Renal pelvis (tissue), 12 donors: ENCODE results near the gene RNF115. TPM values are rescaled to one million over a fixed set of nuclear protein-coding genes. Genes with fewer than 3 reads are reported as not detected.

Experiments
- DNase-seq: peaks from one replicate; pipeline ENCODE4 v3.0.0-alpha.2; 2013
- long read RNA-seq, 16 experiments: transcript quantifications; one replicate each; lab custom pipeline, GENCODE V29; 2026
- polyA plus RNA-seq, 3 donors: library from polyadenylated mRNA; unstranded; fragments of 120-200 nt; gene quantifications; one replicate each; pipeline ENCODE4 v1.2.1, GENCODE V29; 2013; ENCODE audit not compliant: insufficient read length in 3 of 3

Gene RNF115
- 10 to 100 TPM; 12.4 to 21.9 (median 20.7) TPM for polyA plus RNA-seq
- long read RNA-seq, donor 1, full-length matches to known transcripts, result 6 of 6 reads
- long read RNA-seq, donor 1, partial matches to known transcripts, result 0 of 6 reads
- long read RNA-seq, donor 1, other reads (novel, unspliced or antisense), result 0 of 6 reads
- long read RNA-seq, donor 2, full-length matches to known transcripts, result 6 of 6 reads
- long read RNA-seq, donor 2, partial matches to known transcripts, result 0 of 6 reads
- long read RNA-seq, donor 2, other reads (novel, unspliced or antisense), result 0 of 6 reads
- long read RNA-seq, donor 3, full-length matches to known transcripts, result 9 of 36 reads
- long read RNA-seq, donor 3, partial matches to known transcripts, result 20 of 36 reads
- long read RNA-seq, donor 3, other reads (novel, unspliced or antisense), result 7 of 36 reads
- long read RNA-seq, donor 4, full-length matches to known transcripts, result 13 of 13 reads
- long read RNA-seq, donor 4, partial matches to known transcripts, result 0 of 13 reads
- long read RNA-seq, donor 4, other reads (novel, unspliced or antisense), result 0 of 13 reads
- long read RNA-seq, donor 5, full-length matches to known transcripts, result 3 of 3 reads
- long read RNA-seq, donor 5, partial matches to known transcripts, result 0 of 3 reads
- long read RNA-seq, donor 5, other reads (novel, unspliced or antisense), result 0 of 3 reads
- long read RNA-seq, donor 6, full-length matches to known transcripts, result 8 of 8 reads
- long read RNA-seq, donor 6, partial matches to known transcripts, result 0 of 8 reads
- long read RNA-seq, donor 6, other reads (novel, unspliced or antisense), result 0 of 8 reads
- long read RNA-seq, donor 7, full-length matches to known transcripts, result 6 of 6 reads
- long read RNA-seq, donor 7, partial matches to known transcripts, result 0 of 6 reads
- long read RNA-seq, donor 7, other reads (novel, unspliced or antisense), result 0 of 6 reads
- long read RNA-seq, donor 8, full-length matches to known transcripts, result 4 of 4 reads
- long read RNA-seq, donor 8, partial matches to known transcripts, result 0 of 4 reads
- long read RNA-seq, donor 8, other reads (novel, unspliced or antisense), result 0 of 4 reads
- long read RNA-seq, donor 9, full-length matches to known transcripts, result 11 of 11 reads
- long read RNA-seq, donor 9, partial matches to known transcripts, result 0 of 11 reads
- long read RNA-seq, donor 9, other reads (novel, unspliced or antisense), result 0 of 11 reads
- long read RNA-seq, donor 10, full-length matches to known transcripts, result 6 of 29 reads
- long read RNA-seq, donor 10, partial matches to known transcripts, result 16 of 29 reads
- long read RNA-seq, donor 10, other reads (novel, unspliced or antisense), result 7 of 29 reads
- long read RNA-seq, donor 11, full-length matches to known transcripts, result 4 of 13 reads
- long read RNA-seq, donor 11, partial matches to known transcripts, result 9 of 13 reads
- long read RNA-seq, donor 11, other reads (novel, unspliced or antisense), result 0 of 13 reads
- long read RNA-seq, donor 12, full-length matches to known transcripts, result 10 of 10 reads
- long read RNA-seq, donor 12, partial matches to known transcripts, result 0 of 10 reads
- long read RNA-seq, donor 12, other reads (novel, unspliced or antisense), result 0 of 10 reads
- long read RNA-seq, donor 13, full-length matches to known transcripts, result 3 of 8 reads
- long read RNA-seq, donor 13, partial matches to known transcripts, result 5 of 8 reads
- long read RNA-seq, donor 13, other reads (novel, unspliced or antisense), result 0 of 8 reads
- long read RNA-seq, donor 14, result 0 reads
- long read RNA-seq, donor 15, full-length matches to known transcripts, result 18 of 18 reads
- long read RNA-seq, donor 15, partial matches to known transcripts, result 0 of 18 reads
- long read RNA-seq, donor 15, other reads (novel, unspliced or antisense), result 0 of 18 reads
- long read RNA-seq, donor 16, full-length matches to known transcripts, result 9 of 29 reads
- long read RNA-seq, donor 16, partial matches to known transcripts, result 20 of 29 reads
- long read RNA-seq, donor 16, other reads (novel, unspliced or antisense), result 0 of 29 reads

GRCh38 chr1:145823565-145824498 lies at the start of gene RNF115, which contains the start of gene POLR3C:
RNF115 (minus strand) TSS chr1:145824095; CDS start chr1:145823873, 222 bp downstream.
POLR3C (plus strand) TSS chr1:145824200; CDS start chr1:145825777, 1,577 bp downstream.
- peak; percentile 92 for DNase-seq

- peak; percentile 42 for DNase-seq
These were observed 48.4 kb upstream of the RNF115 start for GRCh38 chr1:145871994-145872924.

GRCh38 chr1:145868232-145868631 lies 44.3 kb upstream of the RNF115 start:
- no peak for DNase-seq

DNA sequence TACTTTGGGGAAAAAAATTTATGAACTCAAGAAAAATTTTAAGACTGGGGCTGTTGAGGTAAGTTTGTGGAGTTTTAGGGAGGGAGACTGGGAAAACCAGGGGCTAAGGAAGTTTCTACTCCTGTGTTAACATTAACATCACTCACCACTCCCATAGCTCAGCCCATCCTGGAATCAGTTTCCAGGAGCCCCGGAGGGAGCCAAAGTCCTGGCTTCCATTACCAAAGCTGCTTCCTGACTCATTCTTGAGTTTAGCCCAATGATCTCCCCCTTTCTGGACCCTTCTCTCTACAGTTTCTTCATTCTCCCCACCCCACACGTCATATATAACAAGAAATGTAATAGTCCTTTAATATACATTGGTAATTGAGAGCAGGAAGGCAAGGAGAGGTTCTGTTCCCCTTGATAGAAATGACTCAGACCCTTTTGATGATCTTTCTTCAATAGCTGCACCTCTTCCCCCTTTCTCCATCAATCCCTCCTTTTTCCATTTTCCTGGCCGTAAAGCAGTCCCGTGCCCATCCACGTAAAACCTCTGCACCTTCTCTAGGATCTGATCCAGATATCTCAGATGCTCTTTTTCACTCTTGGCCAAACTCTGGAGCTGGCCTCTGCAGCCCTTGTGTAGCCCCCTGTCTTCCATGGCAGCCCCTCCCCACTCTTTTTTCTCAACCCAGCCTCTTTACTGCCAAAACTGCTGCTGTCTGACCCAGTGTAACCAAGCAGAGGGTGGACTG lies 39.6 kb upstream of the RNF115 start:
- DNase-seq, result no peak

GRCh38 chr1:145859491-145860023 lies 35.7 kb upstream of the RNF115 start:
- peak; percentile 92 for DNase-seq

DNA sequence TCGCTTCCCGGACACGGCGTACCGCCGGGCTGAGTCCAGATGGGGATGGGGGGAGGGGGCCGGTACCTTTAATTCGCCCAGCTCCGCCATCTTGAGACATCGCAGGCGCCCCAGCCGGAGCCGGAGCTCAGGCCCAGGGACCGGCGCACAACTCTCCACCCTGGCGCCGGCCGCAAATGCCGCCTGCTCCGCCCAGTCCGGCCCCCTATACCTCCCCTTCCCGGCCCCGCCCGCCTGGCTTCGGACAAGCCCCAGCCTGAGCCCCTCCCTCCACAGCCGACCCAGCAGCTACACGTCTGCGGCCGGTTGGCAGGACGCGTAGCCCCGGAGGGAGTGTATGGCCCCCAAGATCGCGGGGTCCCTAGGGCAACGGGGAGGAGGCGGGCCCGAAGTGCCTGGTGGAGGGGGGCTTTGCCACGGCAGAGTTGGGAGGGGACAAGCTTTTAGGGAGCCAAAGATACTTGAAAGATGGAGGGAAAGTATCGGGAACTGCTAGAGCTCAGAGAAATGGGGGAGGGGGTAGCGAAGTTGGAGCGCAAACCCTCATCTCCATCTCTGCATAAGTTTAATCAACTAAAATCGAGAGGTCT lies 35.1 kb upstream of the RNF115 start, which contains the start of gene PIAS3:
Gene PIAS3, minus strand, starts transcription at position 181 of the 590 bp plus-strand sequence. Its CDS starts 91 bp downstream, at position 90.
- DNase-seq, result peak; percentile 94

GRCh38 chr1:145858238-145858900 lies 34.5 kb upstream of the RNF115 start:
- no peak for DNase-seq

- no peak for DNase-seq
These were observed 33.3 kb upstream of the RNF115 start for GRCh38 chr1:145857170-145857569.

DNA sequence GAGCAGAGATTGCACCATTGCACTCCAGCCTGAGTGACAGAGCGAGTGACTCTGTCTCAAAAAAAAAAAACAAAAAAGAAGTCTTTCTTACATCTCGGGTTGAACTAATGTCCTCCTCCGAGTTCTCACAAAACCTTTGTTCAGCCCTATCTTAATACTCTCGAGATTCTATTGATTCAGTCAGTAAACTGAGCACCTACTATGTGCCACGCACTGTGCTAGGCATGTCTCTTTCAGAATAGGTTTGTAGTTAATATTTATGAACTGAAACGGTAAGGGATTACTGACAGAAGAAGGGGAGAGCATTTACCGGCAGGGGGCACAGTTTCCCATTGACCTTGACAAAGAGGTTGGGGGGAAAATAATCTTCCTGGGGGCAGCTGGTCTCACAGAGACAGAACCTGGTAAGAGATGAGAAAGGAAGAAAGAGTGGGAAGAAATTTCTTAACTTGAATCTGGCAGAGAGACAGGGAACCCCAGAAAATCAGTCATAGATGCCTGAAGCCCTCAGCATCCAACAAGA lies 31.6 kb upstream of the RNF115 start:
- DNase-seq, result no peak

GRCh38 chr1:145849356-145850160 lies 25.7 kb upstream of the RNF115 start:
- DNase-seq, result no peak

GRCh38 chr1:145847827-145848226 lies 23.9 kb upstream of the RNF115 start:
- DNase-seq, result no peak

DNA sequence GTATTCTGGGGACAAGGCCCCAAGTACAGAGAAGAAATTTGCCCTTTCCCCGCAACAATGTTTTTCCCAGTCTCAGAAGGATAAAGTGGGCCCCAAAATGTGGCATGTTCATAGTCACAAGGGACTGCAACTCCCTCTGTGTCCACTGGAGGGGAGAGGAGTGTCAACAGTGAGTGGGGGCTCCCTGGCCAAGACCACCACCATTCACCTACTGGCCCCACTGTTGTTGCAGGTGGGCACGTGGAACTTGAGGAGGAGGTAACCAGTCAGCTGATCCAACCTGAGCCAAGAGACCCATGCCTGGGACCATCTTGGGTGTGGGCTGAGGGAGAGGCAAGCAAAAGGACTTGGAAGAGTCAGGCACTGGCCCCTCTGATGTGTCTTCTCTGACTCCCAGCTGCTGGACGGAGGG lies 22.3 kb upstream of the RNF115 start:
- DNase-seq, result peak; percentile 34

- peak; percentile 79 for DNase-seq
These were observed 21.7 kb upstream of the RNF115 start, which contains the start of gene NUDT17 for GRCh38 chr1:145845514-145846161. NUDT17 (plus strand) TSS chr1:145845630; CDS start chr1:145845641, 11 bp downstream.

DNA sequence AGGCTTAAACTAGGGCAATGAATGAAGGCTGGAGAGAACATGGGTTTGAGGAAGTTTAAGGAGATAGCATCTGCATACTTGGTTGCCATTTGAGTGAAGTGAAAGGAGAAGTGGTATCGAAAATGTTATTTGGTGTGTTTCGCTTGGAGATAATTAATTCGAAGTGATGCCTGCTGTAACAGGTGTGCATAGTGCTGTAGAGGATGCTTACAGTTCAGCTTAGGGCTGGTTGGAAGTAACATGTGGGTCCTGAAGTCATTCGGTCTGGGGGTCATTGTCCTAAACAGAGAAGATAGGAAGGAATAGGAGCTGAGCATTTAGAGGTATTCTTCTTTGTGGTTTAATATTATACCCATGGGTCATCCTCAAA lies 21.2 kb upstream of the RNF115 start:
- no peak for DNase-seq
